A549 (cell line): ENCODE measurements around the gene CNOT2.

Source experiments
- CHD2 ChIP-seq: fragments of 150-350 bp; IDR thresholded peaks from 2 replicates; pipeline ENCODE4 v1.6.1; 2014; ENCODE audit warnings: low read length; ENCODE audit not compliant: partially characterized antibody
- EHMT2 ChIP-seq: fragments of 200-600 bp; sonication (generic); IDR thresholded peaks from 2 replicates; pipeline ENCODE4 v1.6.1; 2016; ENCODE audit warnings: antibody characterized with exemption, low read depth, mild to moderate bottlenecking, moderate library complexity
- EP300 ChIP-seq, 2 experiments: fragments of >200 bp; sonication (Bioruptor Twin); formaldehyde crosslinking; IDR thresholded peaks; 2 replicates in 1 of 2; 3 replicates in 1 of 2; pipeline ENCODE4 v1.6.1; 2016 to 2017
- KDM5A ChIP-seq: fragments of 200-600 bp; sonication (generic); IDR thresholded peaks from 2 replicates; pipeline ENCODE4 v1.6.1; 2016; ENCODE audit warnings: antibody characterized with exemption, mild to moderate bottlenecking
- MAZ ChIP-seq: fragments of 150-350 bp; IDR thresholded peaks from 2 replicates; pipeline ENCODE4 v1.6.1; 2014; ENCODE audit warnings: antibody characterized with exemption, low read depth, low read length, borderline replicate concordance
- POLR2A ChIP-seq: IDR thresholded peaks from 2 replicates; pipeline ENCODE4 v1.6.1; 2012; ENCODE audit warnings: mild to moderate bottlenecking, low read length
- RAD21 ChIP-seq, 2 experiments: fragments of >200 bp in 1 of 2; sonication (Bioruptor Twin) in 1 of 2; formaldehyde crosslinking in 1 of 2; IDR thresholded peaks in 1 of 2; conservative IDR thresholded peaks in 1 of 2; 2 replicates in 1 of 2; 3 replicates in 1 of 2; pipeline ENCODE4 v1.6.1; 2012 to 2018; ENCODE audit warnings: inconsistent platforms in 1 of 2
- RNF2 ChIP-seq: fragments of 200-600 bp; sonication (generic); IDR thresholded peaks from 2 replicates; pipeline ENCODE4 v1.6.1; 2016; ENCODE audit warnings: low read depth, mild to moderate bottlenecking, antibody characterized with exemption, moderate library complexity, borderline replicate concordance
- ZSCAN20 ChIP-seq: fragments of 250-450 bp; sonication (Bioruptor Pico); IDR thresholded peaks from 2 replicates; pipeline ENCODE4 v1.8.0; 2022; ENCODE audit warnings: mild to moderate bottlenecking, moderate library complexity
- TF ChIP-seq, protein P1 (sequence below): fragments of >200 bp; sonication (Bioruptor Twin); formaldehyde crosslinking; IDR thresholded peaks from 3 replicates; pipeline ENCODE4 v1.5.1; 2016
- TF ChIP-seq, protein P2 (sequence below): IDR thresholded peaks from 2 replicates; pipeline ENCODE4 v1.6.1; 2012
- TF ChIP-seq, protein P3 (sequence below): fragments of 250-450 bp; sonication (Bioruptor Pico); IDR thresholded peaks from 2 replicates; pipeline ENCODE4 v1.5.0; 2021; ENCODE audit warnings: mild to moderate bottlenecking, moderate library complexity, borderline replicate concordance
- TF ChIP-seq, protein P4 (sequence below): fragments of 200-600 bp; sonication (generic); IDR thresholded peaks from 2 replicates; pipeline ENCODE4 v1.6.1; 2016; ENCODE audit warnings: antibody characterized with exemption, mild to moderate bottlenecking, moderate library complexity

DNA sequence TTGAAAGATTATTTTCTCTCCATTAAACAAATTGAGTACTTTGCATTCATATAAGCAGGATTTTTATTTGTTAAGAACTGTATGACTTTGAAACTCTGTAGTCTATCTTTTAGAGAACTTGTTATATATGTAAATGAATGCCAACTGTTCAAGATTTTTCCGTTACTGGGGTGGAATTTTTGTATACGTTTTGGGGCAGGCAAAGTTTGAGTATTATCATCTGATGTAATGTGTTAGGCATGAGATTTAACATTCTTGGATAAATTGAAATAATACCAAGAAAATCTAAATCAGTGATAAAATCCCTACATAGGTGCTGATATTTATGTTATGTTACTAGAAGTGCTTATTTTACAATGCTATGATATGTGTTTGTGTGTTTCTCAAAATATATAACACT lies 8.4 kb downstream of the CNOT2 start:
- TF ChIP-seq, protein P1, sequence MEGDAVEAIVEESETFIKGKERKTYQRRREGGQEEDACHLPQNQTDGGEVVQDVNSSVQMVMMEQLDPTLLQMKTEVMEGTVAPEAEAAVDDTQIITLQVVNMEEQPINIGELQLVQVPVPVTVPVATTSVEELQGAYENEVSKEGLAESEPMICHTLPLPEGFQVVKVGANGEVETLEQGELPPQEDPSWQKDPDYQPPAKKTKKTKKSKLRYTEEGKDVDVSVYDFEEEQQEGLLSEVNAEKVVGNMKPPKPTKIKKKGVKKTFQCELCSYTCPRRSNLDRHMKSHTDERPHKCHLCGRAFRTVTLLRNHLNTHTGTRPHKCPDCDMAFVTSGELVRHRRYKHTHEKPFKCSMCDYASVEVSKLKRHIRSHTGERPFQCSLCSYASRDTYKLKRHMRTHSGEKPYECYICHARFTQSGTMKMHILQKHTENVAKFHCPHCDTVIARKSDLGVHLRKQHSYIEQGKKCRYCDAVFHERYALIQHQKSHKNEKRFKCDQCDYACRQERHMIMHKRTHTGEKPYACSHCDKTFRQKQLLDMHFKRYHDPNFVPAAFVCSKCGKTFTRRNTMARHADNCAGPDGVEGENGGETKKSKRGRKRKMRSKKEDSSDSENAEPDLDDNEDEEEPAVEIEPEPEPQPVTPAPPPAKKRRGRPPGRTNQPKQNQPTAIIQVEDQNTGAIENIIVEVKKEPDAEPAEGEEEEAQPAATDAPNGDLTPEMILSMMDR: no peak
- TF ChIP-seq RAD21 (conservative IDR thresholded peaks at IDR 0.05 in 1 of 2, IDR thresholded peaks at IDR 0.05 in 1 of 2) (no peak), CHD2 (no peak), EP300 (IDR thresholded peaks at IDR 0.05) (no peak), KDM5A (no peak), ZSCAN20 (CRISPR knock-in tag) (no peak), MAZ (no peak), RNF2 (no peak), EHMT2 (no peak), POLR2A (no peak)
- TF ChIP-seq, protein P2, sequence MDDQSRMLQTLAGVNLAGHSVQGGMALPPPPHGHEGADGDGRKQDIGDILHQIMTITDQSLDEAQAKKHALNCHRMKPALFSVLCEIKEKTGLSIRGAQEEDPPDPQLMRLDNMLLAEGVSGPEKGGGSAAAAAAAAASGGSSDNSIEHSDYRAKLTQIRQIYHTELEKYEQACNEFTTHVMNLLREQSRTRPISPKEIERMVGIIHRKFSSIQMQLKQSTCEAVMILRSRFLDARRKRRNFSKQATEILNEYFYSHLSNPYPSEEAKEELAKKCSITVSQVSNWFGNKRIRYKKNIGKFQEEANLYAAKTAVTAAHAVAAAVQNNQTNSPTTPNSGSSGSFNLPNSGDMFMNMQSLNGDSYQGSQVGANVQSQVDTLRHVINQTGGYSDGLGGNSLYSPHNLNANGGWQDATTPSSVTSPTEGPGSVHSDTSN: no peak
- TF ChIP-seq, protein P3, sequence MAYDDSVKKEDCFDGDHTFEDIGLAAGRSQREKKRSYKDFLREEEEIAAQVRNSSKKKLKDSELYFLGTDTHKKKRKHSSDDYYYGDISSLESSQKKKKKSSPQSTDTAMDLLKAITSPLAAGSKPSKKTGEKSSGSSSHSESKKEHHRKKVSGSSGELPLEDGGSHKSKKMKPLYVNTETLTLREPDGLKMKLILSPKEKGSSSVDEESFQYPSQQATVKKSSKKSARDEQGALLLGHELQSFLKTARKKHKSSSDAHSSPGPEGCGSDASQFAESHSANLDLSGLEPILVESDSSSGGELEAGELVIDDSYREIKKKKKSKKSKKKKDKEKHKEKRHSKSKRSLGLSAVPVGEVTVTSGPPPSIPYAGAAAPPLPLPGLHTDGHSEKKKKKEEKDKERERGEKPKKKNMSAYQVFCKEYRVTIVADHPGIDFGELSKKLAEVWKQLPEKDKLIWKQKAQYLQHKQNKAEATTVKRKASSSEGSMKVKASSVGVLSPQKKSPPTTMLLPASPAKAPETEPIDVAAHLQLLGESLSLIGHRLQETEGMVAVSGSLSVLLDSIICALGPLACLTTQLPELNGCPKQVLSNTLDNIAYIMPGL (CRISPR knock-in tag): no peak
- TF ChIP-seq, protein P4, sequence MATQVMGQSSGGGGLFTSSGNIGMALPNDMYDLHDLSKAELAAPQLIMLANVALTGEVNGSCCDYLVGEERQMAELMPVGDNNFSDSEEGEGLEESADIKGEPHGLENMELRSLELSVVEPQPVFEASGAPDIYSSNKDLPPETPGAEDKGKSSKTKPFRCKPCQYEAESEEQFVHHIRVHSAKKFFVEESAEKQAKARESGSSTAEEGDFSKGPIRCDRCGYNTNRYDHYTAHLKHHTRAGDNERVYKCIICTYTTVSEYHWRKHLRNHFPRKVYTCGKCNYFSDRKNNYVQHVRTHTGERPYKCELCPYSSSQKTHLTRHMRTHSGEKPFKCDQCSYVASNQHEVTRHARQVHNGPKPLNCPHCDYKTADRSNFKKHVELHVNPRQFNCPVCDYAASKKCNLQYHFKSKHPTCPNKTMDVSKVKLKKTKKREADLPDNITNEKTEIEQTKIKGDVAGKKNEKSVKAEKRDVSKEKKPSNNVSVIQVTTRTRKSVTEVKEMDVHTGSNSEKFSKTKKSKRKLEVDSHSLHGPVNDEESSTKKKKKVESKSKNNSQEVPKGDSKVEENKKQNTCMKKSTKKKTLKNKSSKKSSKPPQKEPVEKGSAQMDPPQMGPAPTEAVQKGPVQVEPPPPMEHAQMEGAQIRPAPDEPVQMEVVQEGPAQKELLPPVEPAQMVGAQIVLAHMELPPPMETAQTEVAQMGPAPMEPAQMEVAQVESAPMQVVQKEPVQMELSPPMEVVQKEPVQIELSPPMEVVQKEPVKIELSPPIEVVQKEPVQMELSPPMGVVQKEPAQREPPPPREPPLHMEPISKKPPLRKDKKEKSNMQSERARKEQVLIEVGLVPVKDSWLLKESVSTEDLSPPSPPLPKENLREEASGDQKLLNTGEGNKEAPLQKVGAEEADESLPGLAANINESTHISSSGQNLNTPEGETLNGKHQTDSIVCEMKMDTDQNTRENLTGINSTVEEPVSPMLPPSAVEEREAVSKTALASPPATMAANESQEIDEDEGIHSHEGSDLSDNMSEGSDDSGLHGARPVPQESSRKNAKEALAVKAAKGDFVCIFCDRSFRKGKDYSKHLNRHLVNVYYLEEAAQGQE: no peak
